Stimulated activated CD8-positive, alpha-beta memory T cell treated with anti-CD3 and anti-CD28 coated beads, Interleukin-7, amount 100 ng/mL, for 48 hours (primary cell): Measurements from ENCODE around the gene SFRP5.

Source experiments
- DNase-seq, 2 donors: peaks; one replicate each; pipeline ENCODE4 v3.0.0-alpha.2; 2020; ENCODE audit warnings: low read depth in 1 of 2; ENCODE audit errors: extremely low read depth in 1 of 2

SFRP5 gene

GRCh38 chr10:97788552-97789442, 17.0 kb upstream of the SFRP5 start:
- no peak for DNase-seq

- no peak for DNase-seq
These were observed 13.9 kb upstream of the SFRP5 start for GRCh38 chr10:97785731-97786130.

- no peak for DNase-seq
These were observed 13.4 kb upstream of the SFRP5 start for GRCh38 chr10:97785231-97785630.

GRCh38 chr10:97784200-97784810, 12.5 kb upstream of the SFRP5 start:
- DNase-seq = no peak

GRCh38 chr10:97782455-97783228, 10.8 kb upstream of the SFRP5 start:
- DNase-seq = no peak

- no peak for DNase-seq
These were observed 10.0 kb upstream of the SFRP5 start for GRCh38 chr10:97781618-97782331.

GRCh38 chr10:97780841-97781617, 9.2 kb upstream of the SFRP5 start:
- DNase-seq = no peak

GRCh38 chr10:97779975-97780374, 8.2 kb upstream of the SFRP5 start:
- no peak for DNase-seq

- DNase-seq = no peak
These were observed 7.7 kb upstream of the SFRP5 start for GRCh38 chr10:97779492-97779891.

- no peak for DNase-seq
These were observed 6.9 kb upstream of the SFRP5 start for GRCh38 chr10:97778452-97779302.

GRCh38 chr10:97777143-97777542, 5.3 kb upstream of the SFRP5 start:
- no peak for DNase-seq

- DNase-seq = no peak
These were observed 3.1 kb upstream of the SFRP5 start for GRCh38 chr10:97774811-97775294.

- DNase-seq = no peak
These were observed 1.3 kb upstream of the SFRP5 start for GRCh38 chr10:97773096-97773495.

GRCh38 chr10:97771055-97771891, 526 bp downstream of the SFRP5 start:
- no peak for DNase-seq

GRCh38 chr10:97770255-97770654, 1.5 kb downstream of the SFRP5 start:
- DNase-seq = no peak

GRCh38 chr10:97768322-97769315, 3.2 kb downstream of the SFRP5 start:
- DNase-seq = no peak
